ENCODE measurements around the gene MAT2A. TPM values are rescaled to one million over a fixed set of nuclear protein-coding genes. Genes with fewer than 3 reads are reported as not detected.

Gene MAT2A
- total RNA-seq, 3 donors from 2014 or later (not counting 1 experiment from before 2014, with no cell fraction given) = 116 to 141 (median 135) TPM

GRCh38 chr2:85575739-85576138 is 36.8 kb downstream of the MAT2A start:
- Mint-ChIP-seq H3K4me3 (peak overlapping the region; percentile 13), H3K9me3 (no peaks in the 10 kb centered on the region), H3K27me3 (ENCODE audit: low read depth in 2 of 2) (peaks cover 0 to 7% of the 10 kb centered on the region in 2 donors), H3K4me1 (peaks cover 28 to 35% of the 10 kb centered on the region in 2 donors), H3K36me3 (no peaks in the 10 kb centered on the region), H3K27ac (no peak overlapping the region)
- DNase-seq (no peak), ATAC-seq (no peak)
- Histone ChIP-seq H3K4me1 (ENCODE audit: control insufficient read depth, insufficient read depth, low read length) (peaks cover 31% of the 10 kb centered on the region), H3K36me3 (ENCODE audit: control insufficient read depth, insufficient read depth, low read length) (peaks cover 2% of the 10 kb centered on the region), H3K9me3 (ENCODE audit: control insufficient read depth, insufficient read depth, low read length) (no peaks in the 10 kb centered on the region), H3K27me3 (ENCODE audit: control insufficient read depth, insufficient read depth, low read length) (no peaks in the 10 kb centered on the region), H3K27ac (ENCODE audit: low read length) (no peak overlapping the region), H3K4me3 (ENCODE audit: low read length) (no peak overlapping the region)
- intact Hi-C loops (cut with micrococcal nuclease) = no loop called here
- WGBS (ENCODE audit: insufficient coverage) = 93% methylated on average over 7 of the region's 8 CpGs
- TF ChIP-seq CTCF (IDR thresholded peaks at IDR 0.05) = no peak

GRCh38 chr2:85577063-85577385 is 38.1 kb downstream of the MAT2A start:
- H3K27me3 ChIP-seq (ENCODE audit: control insufficient read depth, insufficient read depth, low read length) = no peaks in the 10 kb centered on the region
- WGBS (ENCODE audit: insufficient coverage) = 33% methylated on average over 3 of the region's 3 CpGs
- H3K9me3 ChIP-seq (ENCODE audit: control insufficient read depth, insufficient read depth, low read length) = no peaks in the 10 kb centered on the region
- no peak for TF ChIP-seq CTCF (IDR thresholded peaks at IDR 0.05)
- H3K4me3 Mint-ChIP-seq = peak overlapping the region; percentile 93
- peak overlapping the region; percentile 77 for H3K27ac ChIP-seq (ENCODE audit: low read length)
- H3K4me1 Mint-ChIP-seq = peaks cover 28 to 35% of the 10 kb centered on the region in 2 donors
- H3K36me3 ChIP-seq (ENCODE audit: control insufficient read depth, insufficient read depth, low read length) = peaks cover 10% of the 10 kb centered on the region
- intact Hi-C loops (cut with micrococcal nuclease) = no loop called here
- peaks cover 31% of the 10 kb centered on the region for H3K4me1 ChIP-seq (ENCODE audit: control insufficient read depth, insufficient read depth, low read length)
- no peak for ATAC-seq
- H3K27ac Mint-ChIP-seq = peak overlapping the region; percentile 86 to 95
- H3K9me3 Mint-ChIP-seq = no peaks in the 10 kb centered on the region
- H3K27me3 Mint-ChIP-seq (ENCODE audit: low read depth in 2 of 2) = no peaks in the 10 kb centered on the region
- no peak for DNase-seq
- no peaks in the 10 kb centered on the region for H3K36me3 Mint-ChIP-seq
- peak overlapping the region; percentile 70 for H3K4me3 ChIP-seq (ENCODE audit: low read length)

- H3K36me3 ChIP-seq (ENCODE audit: control insufficient read depth, insufficient read depth, low read length) = peaks cover 16% of the 10 kb centered on the region
- under 1% methylated on average over 18 of the region's 19 CpGs for WGBS (ENCODE audit: insufficient coverage)
- Mint-ChIP-seq H3K4me3 (peak within 1 kb of the TSS; percentile 93), H3K36me3 (no peaks in the 10 kb centered on the region), H3K9me3 (no peaks in the 10 kb centered on the region), H3K27me3 (ENCODE audit: low read depth in 2 of 2) (no peaks in the 10 kb centered on the region), H3K27ac (peak within 1 kb of the TSS; percentile 86 to 95), H3K4me1 (peaks cover 28 to 39% of the 10 kb centered on the region in 2 donors)
- H3K27me3 ChIP-seq (ENCODE audit: control insufficient read depth, insufficient read depth, low read length) = no peaks in the 10 kb centered on the region
- no peak for TF ChIP-seq CTCF (IDR thresholded peaks at IDR 0.05)
- peak; percentile 44 to 79 for DNase-seq
- H3K4me3 ChIP-seq (ENCODE audit: low read length) = peak within 1 kb of the TSS; percentile 70
- H3K4me1 ChIP-seq (ENCODE audit: control insufficient read depth, insufficient read depth, low read length) = peaks cover 31% of the 10 kb centered on the region
- peak; percentile 79 to 86 (median 81) for ATAC-seq
- no peaks in the 10 kb centered on the region for H3K9me3 ChIP-seq (ENCODE audit: control insufficient read depth, insufficient read depth, low read length)
- intact Hi-C loops (cut with micrococcal nuclease) = no loop called here
- peak within 1 kb of the TSS; percentile 77 for H3K27ac ChIP-seq (ENCODE audit: low read length)
These were observed 38.6 kb downstream of the MAT2A start, which contains the start of gene VAMP8 for GRCh38 chr2:85577386-85578242. Gene VAMP8, plus strand, starts transcription at chr2:85577586. Its CDS starts 61 bp downstream, at chr2:85577647.

Data from natural killer cell (primary cell).